Motor neuron (in vitro differentiated cells): ENCODE data around the gene GRIK2. TPM values are rescaled to one million over a fixed set of nuclear protein-coding genes. Genes with fewer than 3 reads are reported as not detected.
A peak's percentile ranks its signal among the peaks of the same experiment; 100 is the strongest.

Source experiments
- ATAC-seq, 8 experiments: fragments of 200-7000 bp; cut with Tn5 transposase; replicated peaks in 6 of 8; 2 replicates each; pipeline ENCODE4 v1.8.0; 2021; ENCODE audit warnings: mild to moderate bottlenecking in 8 of 8, moderate library complexity in 8 of 8
- H3K27ac ChIP-seq, 2 donors: fragments of 250-450 bp; sonication (Bioruptor Pico); 2 replicates each; pipeline ENCODE4 v1.9.0; 2021; ENCODE audit warnings: antibody characterized with exemption in 2 of 2, mild to moderate bottlenecking in 2 of 2, moderate library complexity in 1 of 2
- H3K4me1 ChIP-seq, 2 donors: fragments of 250-450 bp; sonication (Bioruptor Pico); replicated peaks in 1 of 2; 2 replicates each; pipeline ENCODE4 v1.6.1; 2021; ENCODE audit warnings: antibody characterized with exemption in 2 of 2, mild to moderate bottlenecking in 2 of 2, moderate library complexity in 1 of 2
- H3K4me3 ChIP-seq, 5 donors: fragments of 250-450 bp; sonication (Bioruptor Pico); 2 replicates each; pipeline ENCODE4 v1.9.0; 2021; ENCODE audit warnings: antibody characterized with exemption in 5 of 5, mild to moderate bottlenecking in 5 of 5, moderate library complexity in 4 of 5
- WGBS, 10 experiments: fragments of 450-650 bp; shearing (Covaris generic); methylation state at CpG; one replicate each; pipeline ENCODE4 v1.0.0; 2022; 5-methylcytosine and 5-hydroxymethylcytosine counted together
- in situ Hi-C, 9 experiments: fragments of 400-800 bp; cut with MboI; loops; one replicate each; pipeline ENCODE4 v1.15.0; 2021; ENCODE audit warnings: low sequenced_read_pairs in 9 of 9, low pct_unique_long_range_greater_than_20kb in 2 of 9; ENCODE audit not compliant: unreplicated experiment in 9 of 9
- total RNA-seq, 8 experiments: library from RNA; unstranded; fragments of 300-600 nt; gene quantifications; 2 replicates each; pipeline versions ENCODE4 v1.2.3 to v1.2.4, GENCODE V29; 2022

GRIK2 gene
- total RNA-seq, 8 experiments from 2014 or later, result 1.9 to 27.1 (median 10.6) TPM

DNA sequence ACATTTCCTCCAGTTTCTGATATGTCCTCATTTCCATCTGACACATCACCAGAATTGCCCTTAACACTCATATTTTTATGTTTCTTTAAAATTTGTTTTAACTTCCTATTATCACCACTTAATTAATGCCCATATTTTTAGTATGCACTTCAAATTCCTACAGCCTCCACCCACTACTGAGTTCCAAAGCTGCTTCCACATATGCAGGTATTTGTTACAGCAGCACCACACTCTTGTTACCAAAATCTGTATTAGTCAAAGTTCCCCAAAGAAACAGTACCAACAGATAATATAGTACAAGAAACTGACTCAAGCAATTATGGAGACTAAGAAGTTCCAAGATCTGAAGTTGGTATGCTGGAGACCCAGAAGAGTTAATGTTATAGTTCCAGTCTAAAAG is 340.4 kb downstream of the GRIK2 start:
- ATAC-seq, result peak in 2 of 8 experiments; percentile 52 to 53
- Histone ChIP-seq H3K4me3 (no peak overlapping the region), H3K4me1 (no peaks in the 10 kb centered on the region), H3K27ac (no peak overlapping the region)
- in situ Hi-C loops, result no loop called here

DNA sequence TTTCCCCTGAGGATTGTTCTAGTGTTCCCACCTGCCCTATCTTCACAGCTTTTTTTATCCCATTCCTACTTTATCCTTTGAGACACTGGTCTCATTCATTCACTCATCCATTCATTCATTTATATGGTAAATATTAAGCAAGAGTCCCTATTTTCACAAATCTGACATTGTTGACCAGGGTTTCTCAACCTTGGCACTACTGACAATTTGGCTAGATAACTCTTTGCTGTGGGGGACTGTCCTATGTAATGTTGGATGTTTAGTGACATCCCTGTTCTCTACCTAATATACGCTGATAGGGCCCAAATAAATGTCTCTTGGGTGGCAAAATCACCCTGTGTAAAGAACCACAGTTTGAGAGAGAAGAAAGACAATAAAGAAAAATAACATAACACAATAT is 345.0 kb downstream of the GRIK2 start:
- H3K4me3 ChIP-seq, result no peak overlapping the region
- H3K4me1 ChIP-seq, result peaks cover 2 to 3% of the 10 kb centered on the region in 2 donors
- in situ Hi-C loops, result no loop called here
- H3K27ac ChIP-seq, result no peak overlapping the region
- WGBS, 10 experiments, result 33 to 100% (median 91%) methylated on average over 1 of the region's 1 CpG; no CpG with 5 or more reads in 5 of the 10 experiments
- ATAC-seq, result no peak

DNA sequence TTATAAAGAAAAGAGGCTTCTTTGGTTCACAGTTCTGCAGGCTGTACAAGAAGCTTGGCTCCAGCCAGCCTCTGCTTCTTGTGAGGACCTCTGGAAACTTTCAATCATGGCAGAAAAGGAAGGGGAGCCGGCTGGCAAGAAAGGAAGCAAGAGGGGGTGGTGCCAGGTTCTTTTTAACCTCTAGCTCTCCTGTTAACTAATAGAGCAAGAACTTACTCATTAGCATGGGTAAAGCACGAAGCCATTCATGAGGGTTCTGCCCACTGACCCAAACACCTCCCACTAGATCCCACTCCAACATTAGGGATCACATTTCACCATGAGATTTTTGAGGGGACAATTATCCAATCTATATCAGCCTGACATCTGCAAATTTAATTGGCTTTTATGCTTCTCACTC is 347.1 kb downstream of the GRIK2 start:
- peaks cover 2 to 3% of the 10 kb centered on the region in 2 donors for H3K4me1 ChIP-seq
- in situ Hi-C loops, result no loop called here
- H3K4me3 ChIP-seq, result no peak overlapping the region
- no peak overlapping the region for H3K27ac ChIP-seq
- 8 to 100% (median 50%) methylated on average over 1 to 2 of the region's 2 CpGs; no CpG with 5 or more reads in 1 of the 10 experiments for WGBS, 10 experiments
- ATAC-seq, result no peak

DNA sequence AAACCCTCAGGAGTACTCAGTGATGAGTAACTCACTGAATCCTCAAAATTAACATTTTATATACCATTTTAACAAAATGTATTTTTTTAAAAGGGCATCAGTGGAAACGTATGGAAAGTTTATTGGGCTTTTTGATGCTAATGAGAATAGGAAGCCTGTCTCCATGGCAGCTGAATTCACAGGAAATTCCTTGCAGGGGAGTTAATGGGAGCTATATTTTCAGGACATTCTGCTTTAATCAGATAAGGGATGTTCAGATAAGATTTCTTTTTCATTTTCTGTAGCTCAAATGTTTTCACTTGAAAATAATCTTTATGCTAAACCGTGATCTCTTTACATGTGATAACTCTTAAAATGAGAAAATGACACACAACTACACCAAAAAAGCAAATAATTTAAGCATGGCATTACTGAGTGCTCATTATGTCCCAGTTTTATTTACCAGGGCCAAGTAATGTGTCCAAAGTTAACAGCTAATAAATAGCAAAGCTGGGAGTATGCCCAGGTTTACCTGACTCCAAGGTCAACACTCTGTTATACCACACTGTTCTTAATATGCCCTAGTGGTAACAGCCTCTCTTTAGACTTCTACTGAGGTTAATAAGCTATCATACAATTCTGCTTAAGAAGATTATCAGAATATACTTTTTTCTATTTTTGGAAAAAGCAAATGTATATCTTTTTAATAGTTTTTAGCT is 348.1 kb downstream of the GRIK2 start:
- Histone ChIP-seq H3K4me3 (no peak overlapping the region), H3K27ac (no peak overlapping the region), H3K4me1 (peaks cover 2 to 3% of the 10 kb centered on the region in 2 donors)
- ATAC-seq, result no peak
- in situ Hi-C loops, result no loop called here
- WGBS, 10 experiments, result 0 to 100% (median 0%) methylated on average over 1 to 2 of the region's 2 CpGs; no CpG with 5 or more reads in 2 of the 10 experiments

DNA sequence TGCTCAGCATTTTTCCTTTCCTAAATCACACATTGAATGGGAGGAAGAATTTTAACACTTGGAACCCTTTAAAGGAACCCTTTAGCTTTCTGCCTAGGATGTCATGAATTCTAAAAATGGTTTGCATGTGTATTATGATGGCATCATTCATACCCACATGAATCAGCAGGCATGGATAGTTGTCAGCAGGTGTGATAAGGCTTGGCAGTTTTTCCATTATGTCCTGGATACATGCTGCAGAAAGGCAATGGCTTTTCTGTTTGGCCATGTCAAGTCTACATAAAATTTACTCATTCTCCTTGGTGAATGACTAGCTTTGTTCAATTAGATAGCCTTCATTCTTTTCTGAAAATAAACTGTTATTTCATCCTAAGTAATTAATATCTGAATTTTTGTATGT is 353.7 kb downstream of the GRIK2 start:
- ATAC-seq, result no peak
- H3K4me1 ChIP-seq, result no peaks in the 10 kb centered on the region

GRCh38 chr6:101747716-101748115 is 354.2 kb downstream of the GRIK2 start:
- H3K4me1 ChIP-seq, result no peaks in the 10 kb centered on the region
- 17 to 89% (median 80%) methylated on average over 1 of the region's 1 CpG; no CpG with 5 or more reads in 3 of the 10 experiments for WGBS, 10 experiments
- H3K27ac ChIP-seq, result no peak overlapping the region
- no peak for ATAC-seq
- H3K4me3 ChIP-seq, result no peak overlapping the region
- in situ Hi-C loops, result no loop called here

More for the DNA sequence above, 353.7 kb downstream of the GRIK2 start:
- in situ Hi-C loops, result no loop called here
- Histone ChIP-seq H3K4me3 (no peak overlapping the region), H3K27ac (no peak overlapping the region)

DNA sequence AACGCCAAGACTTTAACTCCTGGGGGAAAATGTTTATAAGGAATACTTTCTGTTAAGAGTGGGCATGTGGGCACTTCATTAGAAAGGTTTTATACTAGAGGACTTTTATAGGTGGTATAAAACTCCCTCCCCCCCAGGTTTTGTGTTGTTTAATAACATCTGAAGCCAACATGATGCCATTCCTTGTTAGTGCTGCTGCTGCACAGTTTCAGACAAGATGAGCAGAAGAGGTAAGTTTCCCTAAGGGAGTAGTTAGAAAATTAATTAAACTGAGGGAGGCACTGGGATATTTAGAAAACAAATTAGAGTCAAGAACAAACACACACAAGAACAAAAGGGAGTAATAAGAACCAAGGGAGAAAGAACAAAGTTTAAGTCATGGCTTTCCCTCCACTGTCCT is 362.4 kb downstream of the GRIK2 start:
- H3K4me3 ChIP-seq, result no peak overlapping the region
- H3K4me1 ChIP-seq, result no peaks in the 10 kb centered on the region
- ATAC-seq, result no peak
- H3K27ac ChIP-seq, result no peak overlapping the region
- in situ Hi-C loops, result no loop called here
- WGBS, 10 experiments, result 60 to 100% (median 100%) methylated on average over 1 of the region's 1 CpG; no CpG with 5 or more reads in 3 of the 10 experiments

GRCh38 chr6:101758368-101758767 is 364.9 kb downstream of the GRIK2 start:
- no peak overlapping the region for H3K27ac ChIP-seq
- H3K4me1 ChIP-seq, result peaks cover 7 to 10% of the 10 kb centered on the region in 2 donors
- no peak overlapping the region for H3K4me3 ChIP-seq
- in situ Hi-C loops, result no loop called here
- WGBS, 10 experiments, result 31 to 100% (median 100%) methylated on average over 1 of the region's 1 CpG; no CpG with 5 or more reads in 1 of the 10 experiments
- no peak for ATAC-seq

- Histone ChIP-seq H3K4me3 (no peak overlapping the region), H3K4me1 (peaks cover 7 to 10% of the 10 kb centered on the region in 2 donors), H3K27ac (no peak overlapping the region)
- peak in 3 of 8 experiments; percentile 55 to 93 (median 92) for ATAC-seq
- in situ Hi-C loops, result no loop called here
Measured at GRCh38 chr6:101760843-101761621, 367.5 kb downstream of the GRIK2 start.

DNA sequence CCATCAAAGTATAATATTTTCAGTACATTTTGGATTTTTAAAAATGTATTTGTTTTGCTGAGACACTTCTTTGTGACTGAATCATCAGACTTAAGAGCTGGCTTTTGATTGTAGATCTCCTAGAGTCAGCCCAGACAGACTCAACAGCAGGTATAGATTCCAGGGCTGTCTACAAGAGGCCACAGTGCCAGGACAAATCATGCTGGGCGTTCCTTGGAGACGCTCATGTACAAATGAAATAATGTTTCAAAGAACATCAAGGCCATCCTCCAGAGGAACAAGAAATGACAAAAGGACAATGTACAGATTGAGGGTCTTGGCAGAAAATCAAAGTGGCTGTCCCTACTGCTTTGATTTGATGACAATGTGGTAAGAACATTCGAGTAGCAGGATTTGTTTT is 369.3 kb downstream of the GRIK2 start:
- WGBS, 10 experiments, result 20 to 100% (median 50%) methylated on average over 1 to 3 of the region's 3 CpGs; no CpG with 5 or more reads in 2 of the 10 experiments
- peak in 2 of 8 experiments; percentile 52 to 92 for ATAC-seq
- Histone ChIP-seq H3K4me3 (no peak overlapping the region), H3K27ac (no peak overlapping the region), H3K4me1 (peaks cover 7 to 10% of the 10 kb centered on the region in 2 donors)
- in situ Hi-C loops, result no loop called here

DNA sequence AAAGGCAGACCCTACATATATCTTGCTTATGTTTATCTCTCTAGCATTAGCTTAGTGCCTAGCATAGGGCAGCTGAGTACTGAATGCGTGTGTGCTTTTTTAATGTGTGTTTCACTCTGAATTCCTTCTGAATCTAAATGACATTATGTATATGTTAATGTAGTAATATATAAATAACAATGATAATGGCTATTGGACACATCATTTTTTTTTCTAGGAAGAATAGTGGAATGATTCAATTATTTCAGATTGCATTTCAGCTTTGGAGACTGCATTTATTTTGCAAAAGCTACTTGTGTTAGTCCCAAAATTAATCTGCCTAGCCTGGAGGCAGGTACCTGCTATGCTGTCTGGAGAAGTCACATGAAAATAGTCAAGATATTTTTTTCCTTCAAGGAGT is 371.8 kb downstream of the GRIK2 start:
- 0 to 88% (median 57%) methylated on average over 1 of the region's 1 CpG; no CpG with 5 or more reads in 3 of the 10 experiments for WGBS, 10 experiments
- in situ Hi-C loops, result no loop called here
- Histone ChIP-seq H3K27ac (no peak overlapping the region), H3K4me1 (peaks cover 7 to 10% of the 10 kb centered on the region in 2 donors), H3K4me3 (no peak overlapping the region)
- peak in 4 of 8 experiments; percentile 9 to 56 (median 28) for ATAC-seq

GRCh38 chr6:101770116-101770515 is 376.6 kb downstream of the GRIK2 start:
- in situ Hi-C loops, result no loop called here
- 51 to 100% (median 82%) methylated on average over 1 to 3 of the region's 3 CpGs for WGBS, 10 experiments

GRCh38 chr6:101776919-101777350 is 383.4 kb downstream of the GRIK2 start:
- Histone ChIP-seq H3K27ac (no peak overlapping the region), H3K4me3 (no peak overlapping the region), H3K4me1 (no peaks in the 10 kb centered on the region)
- in situ Hi-C loops, result no loop called here
- ATAC-seq, result peak in 5 of 8 experiments; percentile 23 to 88 (median 32)
- WGBS, 10 experiments, result 75 to 100% (median 83%) methylated on average over 2 to 6 of the region's 7 CpGs; no CpG with 5 or more reads in 3 of the 10 experiments

More at GRCh38 chr6:101770116-101770515, 376.6 kb downstream of the GRIK2 start:
- Histone ChIP-seq H3K4me3 (no peak overlapping the region), H3K4me1 (no peaks in the 10 kb centered on the region), H3K27ac (no peak overlapping the region)
- peak in 1 of 8 experiments; percentile 23 for ATAC-seq
